ENCODE measurements around the gene DAAM1.

DAAM1 gene

GRCh38 chr14:59197695-59198262 is 9.3 kb downstream of the DAAM1 start:
- no peak for DNase-seq (ENCODE audit: low spot score in 2 of 2)
- no peaks in the 10 kb centered on the region for H3K27me3 Mint-ChIP-seq

GRCh38 chr14:59199205-59199604 is 10.7 kb downstream of the DAAM1 start:
- no peaks in the 10 kb centered on the region for H3K36me3 Mint-ChIP-seq

More at GRCh38 chr14:59197695-59198262, 9.3 kb downstream of the DAAM1 start:
- H3K27ac Mint-ChIP-seq = no peak overlapping the region
- no peak overlapping the region for H3K4me3 Mint-ChIP-seq
- ATAC-seq (ENCODE audit: low read depth) = no peak
- H3K4me1 Mint-ChIP-seq = peaks cover 14% of the 10 kb centered on the region
- no peaks in the 10 kb centered on the region for H3K36me3 Mint-ChIP-seq
- no peaks in the 10 kb centered on the region for H3K9me3 Mint-ChIP-seq

GRCh38 chr14:59199614-59200013 is 11.1 kb downstream of the DAAM1 start:
- Mint-ChIP-seq H3K4me3 (no peak overlapping the region), H3K9me3 (no peaks in the 10 kb centered on the region), H3K4me1 (peaks cover 8% of the 10 kb centered on the region), H3K36me3 (no peaks in the 10 kb centered on the region), H3K27me3 (no peaks in the 10 kb centered on the region), H3K27ac (no peak overlapping the region)
- DNase-seq (ENCODE audit: low spot score in 2 of 2) = no peak
- ATAC-seq (ENCODE audit: low read depth) = no peak

More at GRCh38 chr14:59199205-59199604, 10.7 kb downstream of the DAAM1 start:
- no peak overlapping the region for H3K4me3 Mint-ChIP-seq
- H3K27me3 Mint-ChIP-seq = no peaks in the 10 kb centered on the region
- no peak overlapping the region for H3K27ac Mint-ChIP-seq
- DNase-seq (ENCODE audit: low spot score in 2 of 2) = no peak
- H3K9me3 Mint-ChIP-seq = no peaks in the 10 kb centered on the region
- no peak for ATAC-seq (ENCODE audit: low read depth)
- H3K4me1 Mint-ChIP-seq = peaks cover 8% of the 10 kb centered on the region

GRCh38 chr14:59200195-59200594 is 11.7 kb downstream of the DAAM1 start:
- Mint-ChIP-seq H3K9me3 (no peaks in the 10 kb centered on the region), H3K4me1 (peaks cover 8% of the 10 kb centered on the region), H3K36me3 (peaks cover 2% of the 10 kb centered on the region), H3K27me3 (no peaks in the 10 kb centered on the region), H3K4me3 (no peak overlapping the region), H3K27ac (no peak overlapping the region)
- DNase-seq (ENCODE audit: low spot score in 2 of 2) (no peak), ATAC-seq (ENCODE audit: low read depth) (no peak)

GRCh38 chr14:59202031-59202430 is 13.6 kb downstream of the DAAM1 start:
- no peak overlapping the region for H3K4me3 Mint-ChIP-seq
- H3K27me3 Mint-ChIP-seq = no peaks in the 10 kb centered on the region
- peaks cover 2% of the 10 kb centered on the region for H3K36me3 Mint-ChIP-seq
- DNase-seq (ENCODE audit: low spot score in 2 of 2) = no peak
- H3K9me3 Mint-ChIP-seq = no peaks in the 10 kb centered on the region
- peaks cover 6% of the 10 kb centered on the region for H3K4me1 Mint-ChIP-seq
- no peak for ATAC-seq (ENCODE audit: low read depth)
- no peak overlapping the region for H3K27ac Mint-ChIP-seq

- DNase-seq (ENCODE audit: low spot score in 2 of 2) = no peak
- peaks cover 15% of the 10 kb centered on the region for H3K4me1 Mint-ChIP-seq
- peaks cover 4% of the 10 kb centered on the region for H3K36me3 Mint-ChIP-seq
- H3K27me3 Mint-ChIP-seq = no peaks in the 10 kb centered on the region
- peak overlapping the region; percentile 35 for H3K27ac Mint-ChIP-seq
- H3K4me3 Mint-ChIP-seq = no peak overlapping the region
- no peaks in the 10 kb centered on the region for H3K9me3 Mint-ChIP-seq
- ATAC-seq (ENCODE audit: low read depth) = no peak
These were observed 15.8 kb downstream of the DAAM1 start for GRCh38 chr14:59204305-59204704.

GRCh38 chr14:59206892-59207291 is 18.4 kb downstream of the DAAM1 start:
- ATAC-seq (ENCODE audit: low read depth) = no peak
- Mint-ChIP-seq H3K9me3 (no peaks in the 10 kb centered on the region), H3K4me3 (no peak overlapping the region), H3K27me3 (no peaks in the 10 kb centered on the region), H3K36me3 (peaks cover 4% of the 10 kb centered on the region), H3K27ac (peak overlapping the region; percentile 31), H3K4me1 (peaks cover 21% of the 10 kb centered on the region)
- DNase-seq (ENCODE audit: low spot score in 2 of 2) = no peak

GRCh38 chr14:59207506-59207933 is 19.1 kb downstream of the DAAM1 start:
- Mint-ChIP-seq H3K36me3 (peaks cover 4% of the 10 kb centered on the region), H3K27ac (peak overlapping the region; percentile 31), H3K4me3 (no peak overlapping the region), H3K9me3 (no peaks in the 10 kb centered on the region), H3K27me3 (no peaks in the 10 kb centered on the region), H3K4me1 (peaks cover 24% of the 10 kb centered on the region)
- ATAC-seq (ENCODE audit: low read depth) = no peak
- DNase-seq (ENCODE audit: low spot score in 2 of 2) = no peak

- Mint-ChIP-seq H3K4me1 (peaks cover 27% of the 10 kb centered on the region), H3K36me3 (peaks cover 4% of the 10 kb centered on the region), H3K27me3 (no peaks in the 10 kb centered on the region), H3K9me3 (no peaks in the 10 kb centered on the region), H3K27ac (peak overlapping the region; percentile 72), H3K4me3 (peak overlapping the region; percentile 37)
- DNase-seq (ENCODE audit: low spot score in 2 of 2) = no peak
- ATAC-seq (ENCODE audit: low read depth) = no peak
These were observed 19.9 kb downstream of the DAAM1 start for GRCh38 chr14:59208224-59208814.

GRCh38 chr14:59208954-59209353 is 20.5 kb downstream of the DAAM1 start:
- Mint-ChIP-seq H3K4me3 (no peak overlapping the region), H3K27me3 (no peaks in the 10 kb centered on the region), H3K4me1 (peaks cover 30% of the 10 kb centered on the region), H3K36me3 (peaks cover 6% of the 10 kb centered on the region), H3K9me3 (no peaks in the 10 kb centered on the region), H3K27ac (peak overlapping the region; percentile 72)
- no peak for DNase-seq (ENCODE audit: low spot score in 2 of 2)
- no peak for ATAC-seq (ENCODE audit: low read depth)

GRCh38 chr14:59210621-59211020 is 22.2 kb downstream of the DAAM1 start:
- DNase-seq (ENCODE audit: low spot score in 2 of 2) = no peak
- no peak for ATAC-seq (ENCODE audit: low read depth)
- no peak overlapping the region for H3K4me3 Mint-ChIP-seq
- no peak overlapping the region for H3K27ac Mint-ChIP-seq
- peaks cover 39% of the 10 kb centered on the region for H3K4me1 Mint-ChIP-seq
- H3K9me3 Mint-ChIP-seq = no peaks in the 10 kb centered on the region
- H3K27me3 Mint-ChIP-seq = no peaks in the 10 kb centered on the region
- H3K36me3 Mint-ChIP-seq = peaks cover 9% of the 10 kb centered on the region

GRCh38 chr14:59213368-59214315 is 25.2 kb downstream of the DAAM1 start:
- H3K27me3 Mint-ChIP-seq = no peaks in the 10 kb centered on the region
- DNase-seq (ENCODE audit: low spot score in 2 of 2) = no peak
- peaks cover 7% of the 10 kb centered on the region for H3K36me3 Mint-ChIP-seq
- no peaks in the 10 kb centered on the region for H3K9me3 Mint-ChIP-seq
- H3K4me1 Mint-ChIP-seq = peaks cover 35% of the 10 kb centered on the region
- peak overlapping the region; percentile 5 for H3K27ac Mint-ChIP-seq
- ATAC-seq (ENCODE audit: low read depth) = no peak
- H3K4me3 Mint-ChIP-seq = no peak overlapping the region

- peaks cover 7% of the 10 kb centered on the region for H3K36me3 Mint-ChIP-seq
These were observed 26.3 kb downstream of the DAAM1 start for GRCh38 chr14:59214702-59215302.

GRCh38 chr14:59215322-59215721 is 26.9 kb downstream of the DAAM1 start:
- H3K27ac Mint-ChIP-seq = peak overlapping the region; percentile 24
- no peak for DNase-seq (ENCODE audit: low spot score in 2 of 2)

More at GRCh38 chr14:59214702-59215302, 26.3 kb downstream of the DAAM1 start:
- ATAC-seq (ENCODE audit: low read depth) (no peak), DNase-seq (ENCODE audit: low spot score in 2 of 2) (no peak)
- H3K4me1 Mint-ChIP-seq = peaks cover 41% of the 10 kb centered on the region
- H3K9me3 Mint-ChIP-seq = no peaks in the 10 kb centered on the region
- no peak overlapping the region for H3K4me3 Mint-ChIP-seq
- no peaks in the 10 kb centered on the region for H3K27me3 Mint-ChIP-seq
- peak overlapping the region; percentile 24 for H3K27ac Mint-ChIP-seq

More at GRCh38 chr14:59215322-59215721, 26.9 kb downstream of the DAAM1 start:
- peaks cover 7% of the 10 kb centered on the region for H3K36me3 Mint-ChIP-seq
- ATAC-seq (ENCODE audit: low read depth) = no peak
- H3K27me3 Mint-ChIP-seq = no peaks in the 10 kb centered on the region
- peaks cover 42% of the 10 kb centered on the region for H3K4me1 Mint-ChIP-seq
- no peak overlapping the region for H3K4me3 Mint-ChIP-seq
- H3K9me3 Mint-ChIP-seq = no peaks in the 10 kb centered on the region

Measured in memory B cell (primary cell).